Astrocyte (in vitro differentiated cells and primary cell): ENCODE measurements around the gene NDUFV3.

Source experiments
- CTCF ChIP-seq: IDR thresholded peaks from 2 replicates; pipeline ENCODE4 v1.5.1; 2011; ENCODE audit warnings: low read depth, mild to moderate bottlenecking, inconsistent platforms, low read length, moderate library complexity; ENCODE audit not compliant: insufficient read depth
- EZH2 ChIP-seq: IDR thresholded peaks from 2 replicates; pipeline ENCODE4 v1.6.1; 2012; ENCODE audit warnings: mild to moderate bottlenecking, low read length, inconsistent platforms; ENCODE audit not compliant: insufficient read depth

- TF ChIP-seq CTCF = no peak
- TF ChIP-seq EZH2 = no peak
Measured at GRCh38 chr21:42939582-42940413, 46.7 kb downstream of the NDUFV3 start.
